GM18858 (cell line): ENCODE data around the gene MON1A.
"Not testable (repeated sequence)": the region's sequence is repeated elsewhere in the genome, so short reads cannot be mapped to it uniquely, and the experiment has no call there.

Experiments used
- ATAC-seq: cut with Tn5 transposase; IDR thresholded peaks from one replicate; pipeline ENCODE4 v1.9.1; 2021; ENCODE audit not compliant: unreplicated experiment

The MON1A gene

GRCh38 chr3:49929291-49930167 is at the start of gene MON1A:
TSS of gene MON1A (minus strand) at chr3:49929811. CDS start at chr3:49913346, 16,465 bp downstream.
- peak; percentile 74 for ATAC-seq

GRCh38 chr3:49976942-49977341 is 47.3 kb upstream of the MON1A start:
- ATAC-seq = no peak

GRCh38 chr3:49972656-49973055 is 43.0 kb upstream of the MON1A start:
- ATAC-seq = no peak

GRCh38 chr3:49968346-49968745 is 38.7 kb upstream of the MON1A start:
- no peak for ATAC-seq

GRCh38 chr3:49967291-49967690 is 37.7 kb upstream of the MON1A start:
- ATAC-seq = no peak

- ATAC-seq = no peak
Observed at GRCh38 chr3:49966233-49966942, 36.8 kb upstream of the MON1A start.

- no peak for ATAC-seq
Observed at GRCh38 chr3:49955636-49956035, 26.0 kb upstream of the MON1A start.

GRCh38 chr3:49952924-49953323 is 23.3 kb upstream of the MON1A start:
- no peak for ATAC-seq

GRCh38 chr3:49942651-49943050 is 13.0 kb upstream of the MON1A start:
- no peak for ATAC-seq

- no peak for ATAC-seq
Observed at GRCh38 chr3:49940667-49941249, 11.1 kb upstream of the MON1A start.

- peak; percentile 71 for ATAC-seq
Observed at GRCh38 chr3:49939858-49940666, 10.5 kb upstream of the MON1A start, which contains the start of gene RBM6. TSS of gene RBM6 (plus strand) at chr3:49940150. CDS start at chr3:49962642, 22,492 bp downstream.

- no peak for ATAC-seq
Observed at GRCh38 chr3:49937090-49937489, 7.5 kb upstream of the MON1A start.

GRCh38 chr3:49932281-49932680 is 2.7 kb upstream of the MON1A start:
- not testable (repeated sequence) for ATAC-seq

- ATAC-seq = no peak
Observed at GRCh38 chr3:49930922-49931321, 1.3 kb upstream of the MON1A start.

- ATAC-seq = no peak
Observed at GRCh38 chr3:49930168-49930690, 618 bp upstream of the MON1A start.

- no peak for ATAC-seq
Observed at GRCh38 chr3:49928481-49929017, 1.1 kb downstream of the MON1A start.

GRCh38 chr3:49927798-49928197 is 1.8 kb downstream of the MON1A start:
- ATAC-seq = no peak

GRCh38 chr3:49926117-49926728 is 3.4 kb downstream of the MON1A start:
- no peak for ATAC-seq

- ATAC-seq = no peak
Observed at GRCh38 chr3:49925485-49925884, 4.1 kb downstream of the MON1A start.

- ATAC-seq = no peak
Observed at GRCh38 chr3:49924683-49925082, 4.9 kb downstream of the MON1A start.
